Dermis blood vessel endothelial cell (primary cell): ENCODE data around the gene F11. TPM values are rescaled to one million over a fixed set of nuclear protein-coding genes. Genes with fewer than 3 reads are reported as not detected.
"Not testable (repeated sequence)": the region's sequence is repeated elsewhere in the genome, so short reads cannot be mapped to it uniquely, and the experiment has no call there.

ENCODE experiments used
- DNase-seq: peaks from one replicate; pipeline ENCODE4 v3.0.0; 2010
- total RNA-seq: library from RNA; depleted of rRNA; stranded (reverse); fragments of >200 nt; gene quantifications from 2 replicates; pipeline ENCODE4 v1.2.3, GENCODE V29; 2014

F11 gene
- total RNA-seq, 1 donor from 2014 or later = not detected

GRCh38 chr4:186250760-186251159 is 15.2 kb upstream of the F11 start:
- DNase-seq = no peak

DNA sequence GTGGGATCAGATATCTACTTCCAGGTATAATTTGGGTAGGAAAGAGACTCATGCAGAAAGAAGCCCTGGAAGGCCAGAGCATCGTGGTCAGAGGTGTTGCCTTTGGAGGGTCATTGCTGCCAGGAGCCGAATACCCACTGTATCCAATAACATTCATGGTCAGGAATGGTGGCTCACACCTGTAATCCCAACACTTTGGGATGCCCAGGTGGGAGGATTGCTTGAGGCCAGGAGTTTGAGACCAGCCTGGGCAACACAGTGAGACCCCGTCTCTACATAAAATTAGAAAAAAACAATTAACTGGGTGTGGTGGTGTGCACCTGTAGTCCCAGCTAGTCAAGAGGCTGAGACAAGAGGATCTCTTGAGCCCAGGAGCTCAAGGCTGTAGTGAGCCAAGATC is 10.9 kb upstream of the F11 start:
- DNase-seq = no peak

GRCh38 chr4:186258216-186258811 is 7.7 kb upstream of the F11 start:
- no peak for DNase-seq

DNA sequence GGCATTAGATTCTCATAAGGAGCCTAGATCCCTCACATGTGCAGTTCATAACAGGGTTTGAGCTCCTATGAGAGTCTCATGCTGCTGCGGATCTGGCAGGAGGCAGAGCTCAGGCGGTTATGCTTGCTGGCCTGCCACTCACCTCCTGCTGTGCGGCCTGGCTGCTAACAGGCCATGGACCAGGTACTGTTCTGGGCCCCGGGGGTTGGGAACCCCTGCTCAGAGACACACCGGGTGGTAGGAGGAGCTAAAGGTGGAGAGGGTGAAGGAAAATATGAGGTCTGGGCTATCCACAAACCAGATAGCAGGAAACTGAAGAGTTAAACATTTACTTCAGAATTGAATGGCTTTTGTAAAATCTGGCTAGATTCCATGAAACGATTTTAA is 5.9 kb upstream of the F11 start:
- no peak for DNase-seq

- no peak for DNase-seq
Measured at GRCh38 chr4:186260504-186261448, 5.2 kb upstream of the F11 start.

DNA sequence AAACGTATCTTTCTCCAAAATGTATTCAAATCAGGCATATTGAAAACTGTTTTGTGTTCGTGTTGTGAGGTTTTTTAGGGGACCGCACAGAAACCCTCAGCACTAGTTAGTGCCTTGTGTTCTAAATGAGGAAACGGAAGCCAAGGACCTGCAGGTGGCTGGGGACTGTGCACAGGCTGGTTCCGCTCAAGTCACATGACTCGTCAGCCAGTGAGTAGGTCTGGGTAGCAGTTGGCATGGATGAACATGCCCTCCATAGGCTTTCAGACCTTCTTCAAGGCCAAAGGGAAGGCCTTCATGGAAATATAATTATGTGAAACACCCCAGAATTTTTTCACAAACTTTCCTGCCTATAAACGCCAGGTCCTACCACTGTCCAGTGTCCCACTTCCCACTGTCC is 1.3 kb upstream of the F11 start:
- DNase-seq = no peak

DNA sequence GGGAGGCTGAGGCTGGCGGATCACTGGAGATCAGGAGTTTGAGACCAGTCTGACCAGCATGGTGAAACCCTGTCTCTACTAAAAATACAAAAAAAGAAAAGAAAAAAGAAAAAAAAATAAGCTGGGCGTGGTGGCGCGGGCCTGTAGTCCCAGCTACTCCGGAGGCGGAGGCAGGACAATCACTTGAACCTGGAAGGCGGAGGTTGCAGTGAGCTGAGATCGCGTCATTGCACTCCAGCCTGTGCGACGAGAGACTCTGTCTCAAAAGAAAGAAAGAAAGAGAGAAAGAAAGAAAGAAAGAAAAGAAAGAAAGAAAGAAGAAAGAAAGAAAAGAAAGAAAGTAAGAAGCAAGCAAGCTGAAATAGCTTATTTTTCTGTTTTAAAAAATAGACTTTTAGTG is 739 bp upstream of the F11 start:
- DNase-seq = not testable (repeated sequence)

- DNase-seq = no peak
Measured at GRCh38 chr4:186266729-186267456, 904 bp downstream of the F11 start.

DNA sequence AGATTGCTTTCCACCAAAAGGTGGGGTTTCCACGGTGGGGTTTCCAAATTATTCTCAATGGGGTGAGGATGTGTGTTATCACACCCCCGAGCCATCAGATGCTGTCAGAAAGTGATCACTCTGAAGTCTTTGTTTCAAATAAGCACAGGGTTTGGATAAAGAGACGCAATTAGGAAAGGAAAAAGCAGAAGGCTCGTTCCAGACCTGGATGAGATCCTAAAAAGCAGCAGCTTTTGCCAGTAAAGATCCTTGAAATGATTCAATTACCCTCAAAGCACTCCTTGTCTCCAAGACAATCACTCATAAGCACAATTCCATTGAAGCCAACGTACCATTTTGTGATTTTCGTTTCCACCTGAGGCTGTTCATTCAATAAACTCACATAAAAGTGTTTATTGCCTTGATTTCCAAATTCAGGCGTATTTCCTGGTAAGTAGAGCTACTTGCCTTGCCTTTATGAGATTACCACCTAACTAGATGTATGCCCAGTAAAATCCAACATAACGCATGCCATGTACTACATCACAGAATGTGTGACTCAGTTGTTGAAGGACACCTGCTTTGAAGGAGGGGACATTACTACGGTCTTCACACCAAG is 5.2 kb downstream of the F11 start:
- no peak for DNase-seq

DNA sequence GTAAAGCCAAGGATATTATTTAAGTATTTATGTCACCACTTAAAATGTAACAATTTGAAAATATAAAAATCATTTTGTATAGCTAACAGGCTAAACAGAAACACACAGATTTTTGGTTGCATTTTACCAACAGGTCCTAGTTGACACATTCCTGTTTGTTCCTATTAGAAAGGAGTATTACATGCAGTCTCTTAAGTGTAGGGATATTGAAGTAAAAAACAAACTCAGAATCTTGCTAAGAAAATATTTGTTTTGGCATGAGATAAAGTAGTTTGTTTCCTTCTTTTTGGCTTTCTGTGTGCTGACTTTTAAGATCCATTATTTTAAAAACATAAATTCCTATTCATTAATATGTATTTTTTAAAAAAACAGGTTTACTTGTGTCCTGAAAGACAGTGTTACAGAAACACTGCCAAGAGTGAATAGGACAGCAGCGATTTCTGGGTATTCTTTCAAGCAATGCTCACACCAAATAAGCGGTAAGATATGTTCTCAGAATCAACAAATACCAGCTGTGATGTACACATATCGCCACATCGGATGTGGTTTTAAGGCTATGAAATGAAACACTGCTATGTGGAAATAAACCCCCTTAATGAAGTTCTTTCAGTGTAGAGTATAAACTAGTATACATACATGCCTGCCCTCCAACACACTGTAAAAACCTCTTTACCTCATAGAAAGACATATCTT is 6.9 kb downstream of the F11 start:
- no peak for DNase-seq

GRCh38 chr4:186273392-186273789 is 7.4 kb downstream of the F11 start:
- not testable (repeated sequence) for DNase-seq

DNA sequence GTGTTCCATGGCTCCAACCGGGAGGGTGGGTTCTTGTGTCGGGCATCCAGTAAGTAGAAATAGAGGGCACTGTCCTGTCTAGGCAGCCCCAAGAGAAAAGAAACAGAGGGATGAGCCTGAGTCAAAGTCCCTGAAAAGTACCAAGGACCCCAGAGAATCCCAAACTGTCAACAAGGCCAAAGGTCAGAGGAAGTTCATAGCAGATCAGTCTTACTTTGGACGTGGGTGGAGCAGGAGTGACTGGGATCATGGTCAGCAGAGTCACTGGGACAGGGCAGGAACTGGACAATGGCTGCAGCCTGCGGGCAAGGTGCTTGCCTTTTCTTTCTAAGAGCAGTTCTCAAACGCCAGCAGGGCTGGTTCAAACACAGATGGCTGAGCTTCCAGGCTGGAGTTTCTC is 17.3 kb downstream of the F11 start:
- no peak for DNase-seq

DNA sequence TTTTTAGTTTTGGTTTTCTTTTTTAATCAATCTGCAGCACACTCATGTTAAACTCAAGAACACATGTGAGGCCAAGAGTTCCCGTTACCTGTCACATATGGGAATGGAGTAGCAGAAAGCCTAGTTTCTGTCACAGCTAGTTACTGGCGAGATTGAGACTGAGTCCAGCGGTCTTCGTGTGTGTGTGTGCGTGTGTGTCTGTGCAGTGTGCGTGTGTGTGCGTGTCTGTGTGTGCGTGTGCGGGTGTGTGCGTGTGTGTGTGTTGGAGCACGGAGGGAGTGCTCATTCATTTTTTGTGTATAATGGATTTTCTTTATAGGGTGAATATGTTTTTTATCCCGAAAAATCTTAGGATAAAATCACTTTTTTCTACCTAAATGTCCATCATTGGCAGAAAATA is 19.2 kb downstream of the F11 start:
- no peak for DNase-seq

- DNase-seq = no peak
Measured at GRCh38 chr4:186286581-186286980, 20.6 kb downstream of the F11 start.

- no peak for DNase-seq
Measured at GRCh38 chr4:186291256-186291890, 25.4 kb downstream of the F11 start.

GRCh38 chr4:186294160-186294559 is 28.2 kb downstream of the F11 start:
- DNase-seq = no peak

DNA sequence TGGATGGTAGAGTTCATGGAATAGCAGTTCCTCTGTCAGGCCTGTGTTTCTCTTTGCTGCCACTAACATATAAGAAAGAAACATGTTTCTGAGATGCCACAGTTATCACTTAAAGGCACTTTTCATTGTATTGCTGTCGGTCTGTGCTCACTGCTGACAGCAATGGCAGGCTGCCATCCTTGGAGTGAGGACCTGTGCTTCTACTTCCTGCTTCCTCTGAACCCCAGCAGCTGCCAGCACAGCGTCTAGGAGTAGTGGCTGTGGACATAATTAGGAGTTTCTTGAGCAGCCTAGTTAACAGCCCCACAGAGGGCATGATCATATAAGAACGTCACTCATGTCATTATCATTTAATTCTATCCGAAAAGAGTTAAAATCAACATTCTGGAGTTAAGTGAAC is 30.5 kb downstream of the F11 start:
- DNase-seq = no peak

DNA sequence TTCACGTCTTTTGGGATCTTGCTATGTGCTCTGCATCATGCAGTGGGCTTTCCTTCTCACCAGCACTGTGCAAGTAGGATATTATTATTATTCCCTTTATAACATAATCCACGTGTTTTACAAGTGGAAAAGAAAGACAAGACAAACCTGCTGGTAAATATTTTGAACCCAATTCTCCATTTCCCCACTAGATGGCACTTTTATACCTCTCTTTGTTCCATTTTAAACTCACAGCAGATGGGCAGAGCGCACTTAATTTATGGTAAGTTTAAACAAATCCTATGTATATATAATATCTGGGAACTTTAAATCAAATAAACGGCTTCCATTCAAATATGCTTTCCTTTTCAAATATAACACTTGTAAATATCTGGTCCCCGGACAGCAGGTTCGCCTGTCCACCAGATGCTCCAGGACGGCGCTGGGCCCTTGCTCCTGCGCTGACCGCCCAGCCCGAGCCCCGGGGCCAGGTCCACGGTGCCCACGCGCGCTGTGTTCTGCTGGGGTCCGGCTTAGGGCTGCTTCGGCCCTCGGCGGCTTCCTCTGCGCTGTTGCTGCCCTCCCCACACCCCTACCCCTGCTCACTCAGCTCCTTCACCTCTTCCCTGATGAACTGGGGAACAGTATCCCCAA is 31.1 kb downstream of the F11 start:
- DNase-seq = peak; percentile 71

GRCh38 chr4:186298031-186298647 is 32.1 kb downstream of the F11 start:
- DNase-seq = no peak

- no peak for DNase-seq
Measured at GRCh38 chr4:186299291-186299690, 33.3 kb downstream of the F11 start.
